ENCODE data around the gene CALN1. TPM values are rescaled to one million over a fixed set of nuclear protein-coding genes. Genes with fewer than 3 reads are reported as not detected.
"Not testable (repeated sequence)": the region's sequence is repeated elsewhere in the genome, so short reads cannot be mapped to it uniquely, and the experiment has no call there.

CALN1 gene
- 0.15 and 0.20 TPM in 2 replicates for total RNA-seq

- intact Hi-C loops (cut with micrococcal nuclease): not testable (repeated sequence)
These were observed at the start of gene CALN1 for GRCh38 chr7:72412121-72412618. Gene CALN1, minus strand, starts transcription at chr7:72412338.

GRCh38 chr7:72453471-72453870 lies 41.3 kb upstream of the CALN1 start:
- intact Hi-C loops (cut with micrococcal nuclease): no loop called here

- intact Hi-C loops (cut with micrococcal nuclease): no loop called here
These were observed 35.5 kb upstream of the CALN1 start for GRCh38 chr7:72447465-72448204.

- intact Hi-C loops (cut with micrococcal nuclease): no loop called here
These were observed 34.7 kb upstream of the CALN1 start for GRCh38 chr7:72446591-72447462.

- intact Hi-C loops (cut with micrococcal nuclease): no loop called here
These were observed 34.0 kb upstream of the CALN1 start for GRCh38 chr7:72446131-72446530.

GRCh38 chr7:72445580-72445979 lies 33.4 kb upstream of the CALN1 start:
- intact Hi-C loops (cut with micrococcal nuclease): no loop called here

- intact Hi-C loops (cut with micrococcal nuclease): no loop called here
These were observed 32.9 kb upstream of the CALN1 start for GRCh38 chr7:72445075-72445474.

GRCh38 chr7:72444026-72444776 lies 32.1 kb upstream of the CALN1 start:
- intact Hi-C loops (cut with micrococcal nuclease): no loop called here

- intact Hi-C loops (cut with micrococcal nuclease): no loop called here
These were observed 29.7 kb upstream of the CALN1 start for GRCh38 chr7:72441791-72442190.

- intact Hi-C loops (cut with micrococcal nuclease): no loop called here
These were observed 26.4 kb upstream of the CALN1 start for GRCh38 chr7:72438491-72438890.

GRCh38 chr7:72437610-72438009 lies 25.5 kb upstream of the CALN1 start:
- intact Hi-C loops (cut with micrococcal nuclease): no loop called here

GRCh38 chr7:72437061-72437585 lies 25.0 kb upstream of the CALN1 start:
- intact Hi-C loops (cut with micrococcal nuclease): no loop called here

GRCh38 chr7:72435925-72436480 lies 23.9 kb upstream of the CALN1 start:
- intact Hi-C loops (cut with micrococcal nuclease): no loop called here

GRCh38 chr7:72435366-72435765 lies 23.2 kb upstream of the CALN1 start:
- intact Hi-C loops (cut with micrococcal nuclease): no loop called here

- intact Hi-C loops (cut with micrococcal nuclease): no loop called here
These were observed 18.4 kb upstream of the CALN1 start for GRCh38 chr7:72430531-72430930.

- intact Hi-C loops (cut with micrococcal nuclease): no loop called here
These were observed 17.2 kb upstream of the CALN1 start for GRCh38 chr7:72429316-72429715.

- intact Hi-C loops (cut with micrococcal nuclease): no loop called here
These were observed 4.7 kb upstream of the CALN1 start for GRCh38 chr7:72416846-72417245.

GRCh38 chr7:72415586-72415985 lies 3.4 kb upstream of the CALN1 start:
- intact Hi-C loops (cut with micrococcal nuclease): no loop called here

- intact Hi-C loops (cut with micrococcal nuclease): no loop called here
These were observed 1.7 kb upstream of the CALN1 start for GRCh38 chr7:72413886-72414285.

- intact Hi-C loops (cut with micrococcal nuclease): no loop called here
These were observed 1.2 kb upstream of the CALN1 start for GRCh38 chr7:72413290-72413689.

- intact Hi-C loops (cut with micrococcal nuclease): no loop called here
These were observed 719 bp downstream of the CALN1 start for GRCh38 chr7:72411419-72411818.

Measured in T-helper 1 cell treated with Interleukin-12 subunit alpha and Interleukin-12 subunit beta and Interleukin-4 antibody, amounts not matched to agents 30 ng/mL and 1 ng/mL, for 36 hours (primary cell).